T-cell (primary cell): ENCODE measurements around the gene EREG. TPM values are rescaled to one million over a fixed set of nuclear protein-coding genes. Genes with fewer than 3 reads are reported as not detected.
A peak's percentile ranks its signal among the peaks of the same experiment; 100 is the strongest.

Source experiments
- ATAC-seq, 4 experiments: fragments of 200-7000 bp in 3 of 4; fragments of 150-1000 bp in 1 of 4; cut with Tn5 transposase; replicated peaks in 1 of 4; 1 replicate in 3 of 4; 2 replicates in 1 of 4; pipeline ENCODE4 v1.10.0; 2021; ENCODE audit warnings: moderate library complexity in 3 of 4, mild to moderate bottlenecking in 2 of 4, moderate number of reproducible peaks in 1 of 4
- CTCF ChIA-PET, 2 donors: fragments of 300-600 bp; sonication (Branson Sonifier 250); formaldehyde crosslinking; loops; one replicate each; lab custom pipeline; 2022; ENCODE audit warnings: antibody characterized with exemption in 2 of 2; lab: Charles Lee
- POLR2A ChIA-PET, 2 donors: fragments of 300-600 bp; sonication (Branson Sonifier 250); formaldehyde crosslinking; loops; one replicate each; lab custom pipeline; 2022; ENCODE audit warnings: antibody characterized with exemption in 2 of 2; lab: Charles Lee
- DNase-seq, 35 experiments: peaks; one replicate each; pipeline versions ENCODE4 v3.0.0 to v3.0.0-alpha.2; 2013 to 2023
- H3K27ac ChIP-seq: one replicate; pipeline ENCODE4 v1.5.1; 2013; ENCODE audit warnings: low read length
- H3K27me3 ChIP-seq, 2 experiments: replicated peaks in 1 of 2; 1 replicate in 1 of 2; 2 replicates in 1 of 2; pipeline versions ENCODE4 v1.6.1 to v1.7.0; 2013; ENCODE audit warnings: low read length in 1 of 2, mixed read lengths in 1 of 2; ENCODE audit not compliant: control insufficient read depth in 2 of 2, insufficient read depth in 2 of 2; ENCODE audit errors: extremely low read depth in 1 of 2
- H3K36me3 ChIP-seq, 2 donors: 1 replicate in 1 of 2; 2 replicates in 1 of 2; pipeline versions ENCODE4 v1.6.1 to v1.7.0; 2013; ENCODE audit warnings: low read length in 1 of 2; ENCODE audit not compliant: control insufficient read depth in 2 of 2, insufficient read depth in 1 of 2; ENCODE audit errors: extremely low read depth in 1 of 2
- H3K4me1 ChIP-seq, 2 experiments: 1 replicate in 1 of 2; 2 replicates in 1 of 2; pipeline versions ENCODE4 v1.6.1 to v1.7.0; 2013; ENCODE audit warnings: low read length in 2 of 2, mixed read lengths in 1 of 2; ENCODE audit not compliant: insufficient read depth in 2 of 2, control insufficient read depth in 1 of 2; ENCODE audit errors: extremely low read depth in 1 of 2
- H3K4me3 ChIP-seq, 2 donors: 1 replicate in 1 of 2; 2 replicates in 1 of 2; pipeline versions ENCODE4 v1.5.1 to v1.7.0; 2013; ENCODE audit warnings: mild to moderate bottlenecking in 2 of 2, low read length in 1 of 2, moderate library complexity in 1 of 2; ENCODE audit not compliant: control insufficient read depth in 1 of 2; ENCODE audit errors: extremely low read depth in 1 of 2
- H3K9me3 ChIP-seq: 2 replicates; pipeline ENCODE4 v1.7.0; 2013
- H3K27ac Mint-ChIP-seq, 2 donors: one replicate each; pipeline ENCODE4 v1.8.0; 2020 to 2021; ENCODE audit warnings: mild to moderate bottlenecking in 2 of 2, mixed read lengths in 2 of 2
- H3K27me3 Mint-ChIP-seq, 2 donors: one replicate each; pipeline ENCODE4 v1.8.0; 2021 to 2022; ENCODE audit warnings: mixed read lengths in 2 of 2
- H3K36me3 Mint-ChIP-seq: one replicate; pipeline ENCODE4 v1.8.0; 2021; ENCODE audit warnings: mixed read lengths
- H3K4me1 Mint-ChIP-seq, 3 donors: one replicate each; pipeline ENCODE4 v1.8.0; 2020 to 2022; ENCODE audit warnings: mixed read lengths in 3 of 3, mild to moderate bottlenecking in 1 of 3
- H3K4me3 Mint-ChIP-seq, 3 donors: one replicate each; pipeline ENCODE4 v1.8.0; 2020 to 2022; ENCODE audit warnings: mild to moderate bottlenecking in 3 of 3, mixed read lengths in 3 of 3, moderate library complexity in 3 of 3
- H3K9me3 Mint-ChIP-seq, 3 donors: one replicate each; pipeline ENCODE4 v1.8.0; 2020 to 2022; ENCODE audit warnings: mixed read lengths in 3 of 3
- WGBS: methylation state at CpG from one replicate; pipeline ENCODE4 v1.1.5; 2013; ENCODE audit warnings: missing lambda C conversion rate; ENCODE audit not compliant: insufficient coverage; 5-methylcytosine and 5-hydroxymethylcytosine counted together
- total RNA-seq, 35 experiments: library from RNA in 6 of 35; stranded (reverse) in 6 of 35; fragments of 120-200 nt in 1 of 35; gene quantifications; one replicate each; pipeline versions ENCODE4 v1.2.1 to v1.2.4 and lab custom pipeline; 2013 to 2026

The EREG gene
- total RNA-seq, 5 donors from 2014 or later (not counting 1 experiment from before 2014, with no cell fraction given), result 0.16 to 1.5 (median 0.44) TPM

DNA sequence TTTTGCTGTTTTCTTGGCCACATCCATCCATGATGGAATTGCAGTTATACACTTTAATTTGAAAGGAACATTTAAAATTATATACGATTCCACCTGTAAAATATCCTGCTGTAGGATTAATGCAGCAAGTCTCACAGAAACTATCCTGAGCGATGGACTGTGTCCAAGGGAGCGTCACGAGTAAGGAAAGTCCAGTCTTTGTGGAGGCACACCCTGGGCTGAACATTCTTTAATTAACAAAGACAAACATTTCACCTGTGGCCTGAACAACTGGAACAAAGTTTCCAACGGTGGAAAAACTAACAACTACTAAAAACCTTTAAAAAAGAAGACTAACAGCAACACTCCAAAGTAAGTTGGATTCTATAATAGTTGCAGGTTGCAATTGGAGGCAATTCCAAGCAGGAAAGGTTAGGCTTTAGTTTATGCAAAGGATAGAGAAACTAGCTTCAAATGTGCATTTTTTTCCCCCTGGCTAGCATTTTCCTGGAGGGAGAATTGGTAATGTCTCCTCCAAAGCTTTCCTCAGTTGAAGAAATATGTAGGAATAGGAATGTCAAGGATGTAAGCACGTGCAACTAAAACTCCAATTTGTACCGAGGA is 11.0 kb downstream of the EREG start:
- H3K27me3 ChIP-seq, result no peaks in the 10 kb centered on the region
- no peak overlapping the region for H3K4me3 ChIP-seq
- Mint-ChIP-seq H3K36me3 (no peaks in the 10 kb centered on the region), H3K4me1 (no peaks in the 10 kb centered on the region), H3K4me3 (no peak overlapping the region), H3K27me3 (peaks cover 5 to 8% of the 10 kb centered on the region in 2 donors), H3K9me3 (no peaks in the 10 kb centered on the region), H3K27ac (no peak overlapping the region)
- no peaks in the 10 kb centered on the region for H3K4me1 ChIP-seq
- ATAC-seq (no peak), DNase-seq (no peak)
- no peaks in the 10 kb centered on the region for H3K9me3 ChIP-seq
- no peaks in the 10 kb centered on the region for H3K36me3 ChIP-seq
- CTCF ChIA-PET, result interaction anchor here (1.0 to 4.0 kb wide), 12 partner anchors 10 to 303 kb away, joined by 3 to 35 read pairs (median 6); partner anchors contain the start of gene AREG (in 1 of the 2)
- POLR2A ChIA-PET, result no interaction called here
- H3K27ac ChIP-seq, result no peak overlapping the region
- WGBS, result no CpG with 5 or more reads among the region's 7 CpGs

DNA sequence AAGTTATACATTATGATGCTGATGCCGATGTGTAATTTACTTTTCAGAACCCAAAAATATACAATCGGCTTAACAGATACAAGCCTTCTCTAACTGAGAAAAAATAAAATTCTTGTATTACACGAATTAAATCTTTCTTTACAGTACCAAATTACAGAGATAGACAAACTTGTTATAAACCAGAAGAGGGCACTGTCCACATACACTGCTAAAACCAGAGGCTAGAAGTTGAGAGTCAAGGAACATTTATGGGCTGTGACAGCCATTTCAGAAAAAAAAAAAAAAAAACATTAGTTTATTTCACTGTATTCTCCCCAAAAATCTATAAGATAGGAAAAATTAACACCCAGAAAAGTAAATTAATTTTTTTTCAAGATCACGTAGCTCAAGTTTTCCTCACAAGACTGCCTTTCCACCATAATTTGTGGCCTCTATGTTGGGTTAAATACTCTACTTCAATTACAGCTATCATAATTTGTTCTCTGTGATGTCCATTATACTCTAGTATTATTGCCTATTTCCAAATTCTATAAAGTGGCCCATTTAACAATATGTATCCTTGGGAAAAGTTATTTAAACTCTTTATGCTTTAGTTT is 12.0 kb downstream of the EREG start:
- no peaks in the 10 kb centered on the region for H3K4me1 Mint-ChIP-seq
- ChIA-PET CTCF (interaction anchor here (0.6 to 4.0 kb wide), 28 partner anchors 9 to 1134 kb away, joined by 3 to 35 read pairs (median 4); partner anchors contain the start of gene AREG (in 1 of the 2)), POLR2A (interaction anchor here (0.6 kb wide), 2 partner anchors 76 to 456 kb away, joined by 3 to 12 read pairs; no protein-coding TSS in a partner anchor)
- H3K9me3 ChIP-seq, result no peaks in the 10 kb centered on the region
- H3K36me3 ChIP-seq, result no peaks in the 10 kb centered on the region
- H3K4me1 ChIP-seq, result no peaks in the 10 kb centered on the region
- H3K36me3 Mint-ChIP-seq, result no peaks in the 10 kb centered on the region
- no CpG with 5 or more reads among the region's 4 CpGs for WGBS
- peaks cover 5 to 8% of the 10 kb centered on the region in 2 donors for H3K27me3 Mint-ChIP-seq
- no peaks in the 10 kb centered on the region for H3K27me3 ChIP-seq
- no peak overlapping the region for H3K27ac ChIP-seq
- ATAC-seq, result peak in 2 of 4 experiments; percentile 64 to 73
- no peak overlapping the region for H3K4me3 Mint-ChIP-seq
- H3K4me3 ChIP-seq, result no peak overlapping the region
- peak in 1 of 35 experiments; percentile 67 for DNase-seq
- H3K9me3 Mint-ChIP-seq, result no peaks in the 10 kb centered on the region
- H3K27ac Mint-ChIP-seq, result no peak overlapping the region

DNA sequence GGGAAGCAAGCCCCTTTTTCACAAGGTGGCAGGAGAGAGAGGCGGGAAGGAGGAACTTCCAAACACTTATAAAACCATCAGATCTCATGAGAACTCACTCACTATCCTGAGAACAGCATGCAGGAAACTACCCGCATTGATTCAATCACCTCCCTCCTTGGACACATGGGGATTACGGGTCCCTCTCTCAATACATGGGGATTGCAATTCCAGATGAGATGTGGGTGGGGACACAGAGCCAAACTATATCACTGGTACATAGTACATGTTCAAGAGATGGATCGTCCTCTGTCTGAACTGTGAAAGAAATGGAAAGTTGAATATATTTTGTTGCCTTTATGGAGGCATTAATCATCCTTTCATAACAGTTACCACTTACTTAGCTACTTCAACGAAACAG is 12.8 kb downstream of the EREG start:
- ATAC-seq, result no peak
- Histone ChIP-seq H3K27ac (no peak overlapping the region), H3K27me3 (no peaks in the 10 kb centered on the region), H3K36me3 (no peaks in the 10 kb centered on the region), H3K4me3 (no peak overlapping the region), H3K9me3 (no peaks in the 10 kb centered on the region), H3K4me1 (no peaks in the 10 kb centered on the region)
- CTCF ChIA-PET, result interaction anchor here (0.6 to 4.0 kb wide), 27 partner anchors 33 to 1134 kb away, joined by 3 to 35 read pairs (median 5); partner anchors contain the start of gene AREG (in 1 of the 2)
- Mint-ChIP-seq H3K36me3 (no peaks in the 10 kb centered on the region), H3K4me3 (no peak overlapping the region), H3K27ac (no peak overlapping the region), H3K4me1 (no peaks in the 10 kb centered on the region), H3K27me3 (peaks cover 8 to 11% of the 10 kb centered on the region in 2 donors), H3K9me3 (no peaks in the 10 kb centered on the region)
- POLR2A ChIA-PET, result interaction anchor here (0.6 to 1.3 kb wide), 3 partner anchors 21 to 456 kb away, joined by 3 to 12 read pairs (median 10); no protein-coding TSS in a partner anchor
- WGBS, result no CpG with 5 or more reads among the region's 5 CpGs
- DNase-seq, result no peak

DNA sequence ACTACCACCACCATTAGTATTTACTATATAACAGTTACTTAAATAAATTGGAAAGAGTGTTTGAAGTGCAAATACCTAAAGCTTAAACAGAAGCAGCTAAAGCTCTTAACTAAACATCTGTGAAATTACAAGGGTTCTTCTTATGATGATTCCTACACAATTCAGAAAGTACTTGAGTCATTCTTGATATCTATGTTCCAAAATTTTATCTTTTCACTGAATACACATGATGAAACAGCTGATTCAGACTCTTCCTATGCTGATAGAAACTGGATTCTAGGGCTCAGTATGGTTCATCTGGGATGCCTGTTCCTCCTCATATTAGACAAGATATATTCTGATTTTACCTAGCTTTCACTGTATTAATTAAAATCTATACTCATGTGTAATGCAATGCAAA is 13.6 kb downstream of the EREG start:
- no peak overlapping the region for H3K4me3 ChIP-seq
- H3K27ac ChIP-seq, result no peak overlapping the region
- no peaks in the 10 kb centered on the region for H3K27me3 ChIP-seq
- H3K27me3 Mint-ChIP-seq, result peaks cover 8 to 11% of the 10 kb centered on the region in 2 donors
- no peaks in the 10 kb centered on the region for H3K9me3 ChIP-seq
- POLR2A ChIA-PET, result interaction anchor here (1.1 to 1.3 kb wide), 2 partner anchors 20 to 51 kb away, joined by 3 to 10 read pairs; no protein-coding TSS in a partner anchor
- CTCF ChIA-PET, result interaction anchor here (0.6 to 4.0 kb wide), 13 partner anchors 12 to 1616 kb away, joined by 3 to 35 read pairs (median 4); partner anchors contain the start of gene AREG (in 1 of the 2)
- DNase-seq (no peak), ATAC-seq (no peak)
- H3K9me3 Mint-ChIP-seq, result no peaks in the 10 kb centered on the region
- no peaks in the 10 kb centered on the region for H3K4me1 ChIP-seq
- no peak overlapping the region for H3K27ac Mint-ChIP-seq
- H3K36me3 Mint-ChIP-seq, result no peaks in the 10 kb centered on the region
- no peaks in the 10 kb centered on the region for H3K4me1 Mint-ChIP-seq
- H3K4me3 Mint-ChIP-seq, result no peak overlapping the region
- no peaks in the 10 kb centered on the region for H3K36me3 ChIP-seq

DNA sequence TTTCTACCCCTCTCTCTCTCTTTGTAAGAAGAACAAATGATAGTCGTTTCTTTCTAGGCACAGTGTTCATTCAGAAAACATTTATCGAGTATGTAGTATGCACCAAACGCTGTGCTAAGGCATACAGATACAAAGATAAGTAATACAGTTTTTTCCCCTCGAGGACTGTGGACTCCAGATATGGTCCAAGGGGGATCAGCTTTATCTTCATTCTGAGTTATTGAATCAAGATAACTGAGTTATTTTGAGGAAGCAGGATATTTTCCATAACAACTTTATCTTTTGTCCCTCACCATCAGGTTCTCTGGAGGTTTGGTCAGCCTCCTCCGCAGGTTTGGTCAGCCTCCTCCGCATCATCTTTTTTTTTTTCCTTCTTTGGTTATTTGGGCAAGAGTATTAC is 15.0 kb downstream of the EREG start:
- WGBS, result 75% methylated on average over 4 of the region's 6 CpGs
- Histone ChIP-seq H3K27me3 (no peaks in the 10 kb centered on the region), H3K27ac (no peak overlapping the region), H3K4me1 (no peaks in the 10 kb centered on the region), H3K4me3 (no peak overlapping the region), H3K9me3 (no peaks in the 10 kb centered on the region), H3K36me3 (no peaks in the 10 kb centered on the region)
- Mint-ChIP-seq H3K36me3 (no peaks in the 10 kb centered on the region), H3K4me3 (no peak overlapping the region), H3K27ac (no peak overlapping the region), H3K9me3 (no peaks in the 10 kb centered on the region), H3K4me1 (no peaks in the 10 kb centered on the region), H3K27me3 (peaks cover 4 to 7% of the 10 kb centered on the region in 2 donors)
- ATAC-seq (no peak), DNase-seq (no peak)
- CTCF ChIA-PET, result interaction anchor here in 1 of 2 donors (1.2 kb wide), 1 partner anchor 19 kb away, joined by 3 read pairs; no protein-coding TSS in a partner anchor
- POLR2A ChIA-PET, result interaction anchor here in 1 of 2 donors (0.6 kb wide), 1 partner anchor 22 kb away, joined by 6 read pairs; no protein-coding TSS in a partner anchor

DNA sequence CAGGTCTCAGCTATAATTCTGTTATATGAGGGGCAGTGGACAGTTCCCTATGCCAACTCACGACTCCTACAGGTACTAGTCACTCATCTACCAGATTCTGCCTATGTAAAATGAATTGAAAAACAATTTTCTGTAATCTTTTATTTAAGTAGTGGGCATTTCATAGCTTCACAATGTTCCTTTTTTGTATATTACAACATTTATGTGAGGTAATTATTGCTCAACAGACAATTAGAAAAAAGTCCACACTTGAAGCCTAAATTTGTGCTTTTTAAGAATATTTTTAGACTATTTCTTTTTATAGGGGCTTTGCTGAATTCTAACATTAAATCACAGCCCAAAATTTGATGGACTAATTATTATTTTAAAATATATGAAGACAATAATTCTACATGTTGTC is 20.4 kb downstream of the EREG start:
- ChIA-PET POLR2A (interaction anchor here in 1 of 2 donors (0.6 to 1.3 kb wide), 2 partner anchors 10 to 124 kb away, joined by 3 read pairs; no protein-coding TSS in a partner anchor), CTCF (interaction anchor here (0.6 to 1.4 kb wide), 5 partner anchors 9 to 1325 kb away, joined by 3 to 6 read pairs (median 3); no protein-coding TSS in a partner anchor)
- no peaks in the 10 kb centered on the region for H3K9me3 ChIP-seq
- Mint-ChIP-seq H3K36me3 (no peaks in the 10 kb centered on the region), H3K27ac (no peak overlapping the region), H3K4me3 (no peak overlapping the region), H3K9me3 (no peaks in the 10 kb centered on the region), H3K4me1 (no peaks in the 10 kb centered on the region), H3K27me3 (peaks cover 10 to 14% of the 10 kb centered on the region in 2 donors)
- ATAC-seq (no peak), DNase-seq (no peak)
- H3K4me1 ChIP-seq, result no peaks in the 10 kb centered on the region
- no CpG with 5 or more reads among the region's 1 CpG for WGBS
- no peaks in the 10 kb centered on the region for H3K27me3 ChIP-seq
- no peak overlapping the region for H3K4me3 ChIP-seq
- no peak overlapping the region for H3K27ac ChIP-seq
- no peaks in the 10 kb centered on the region for H3K36me3 ChIP-seq
